ENCODE data around the gene NEDD4L.

Gene NEDD4L

GRCh38 chr18:58394602-58395425 is 350.8 kb downstream of the NEDD4L start:
- no peaks in the 10 kb centered on the region for H3K9me3 ChIP-seq (ENCODE audit: control insufficient read depth, insufficient read depth, low read length)
- peaks cover 17% of the 10 kb centered on the region for H3K36me3 ChIP-seq (ENCODE audit: insufficient read depth, low read length)
- peaks cover 14% of the 10 kb centered on the region; the same call in 1 of the 2 replicates for H3K4me1 ChIP-seq (ENCODE audit: insufficient read depth, low read length)
- no peak overlapping the region for H3K9ac ChIP-seq (ENCODE audit: low read depth, low read length)

GRCh38 chr18:58396144-58396543 is 352.1 kb downstream of the NEDD4L start:
- Histone ChIP-seq H3K9me3 (ENCODE audit: control insufficient read depth, insufficient read depth, low read length) (no peaks in the 10 kb centered on the region), H3K9ac (ENCODE audit: low read depth, low read length) (no peak overlapping the region), H3K4me1 (ENCODE audit: insufficient read depth, low read length) (peaks cover 14% of the 10 kb centered on the region; the same call in 1 of the 2 replicates), H3K36me3 (ENCODE audit: insufficient read depth, low read length) (peaks cover 11% of the 10 kb centered on the region)

DNA sequence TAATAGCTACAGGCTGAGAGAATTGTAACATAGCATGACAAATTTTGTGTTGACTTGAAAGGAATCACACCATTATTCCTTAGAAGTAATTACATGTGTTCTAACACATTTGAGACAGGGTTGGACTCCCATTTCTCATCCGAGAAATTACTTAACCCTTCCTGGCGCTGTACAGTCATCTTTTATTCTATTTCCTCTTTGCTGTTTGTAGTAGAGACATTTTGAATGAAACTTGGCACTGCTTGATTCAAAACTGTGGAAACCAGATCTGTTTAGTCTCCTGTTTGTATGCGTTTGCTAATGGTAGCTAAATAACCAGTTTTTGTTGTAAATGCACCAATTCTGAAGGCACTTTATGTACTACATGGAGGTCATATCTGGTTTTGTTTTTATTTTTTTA is 352.9 kb downstream of the NEDD4L start:
- Histone ChIP-seq H3K9ac (ENCODE audit: low read depth, low read length) (no peak overlapping the region), H3K36me3 (ENCODE audit: insufficient read depth, low read length) (peaks cover 7% of the 10 kb centered on the region), H3K4me1 (ENCODE audit: insufficient read depth, low read length) (peaks cover 10% of the 10 kb centered on the region; the same call in 1 of the 2 replicates), H3K9me3 (ENCODE audit: control insufficient read depth, insufficient read depth, low read length) (no peaks in the 10 kb centered on the region)

GRCh38 chr18:58397385-58398132 is 353.5 kb downstream of the NEDD4L start:
- Histone ChIP-seq H3K9ac (ENCODE audit: low read depth, low read length) (no peak overlapping the region), H3K9me3 (ENCODE audit: control insufficient read depth, insufficient read depth, low read length) (no peaks in the 10 kb centered on the region), H3K4me1 (ENCODE audit: insufficient read depth, low read length) (peaks cover 7% of the 10 kb centered on the region; the same call in 1 of the 2 replicates), H3K36me3 (ENCODE audit: insufficient read depth, low read length) (peaks cover 7% of the 10 kb centered on the region)

GRCh38 chr18:58398648-58399398 is 354.8 kb downstream of the NEDD4L start:
- Histone ChIP-seq H3K9ac (ENCODE audit: low read depth, low read length) (no peak overlapping the region), H3K36me3 (ENCODE audit: insufficient read depth, low read length) (peaks cover 4% of the 10 kb centered on the region), H3K4me1 (ENCODE audit: insufficient read depth, low read length) (peaks cover 5% of the 10 kb centered on the region; the same call in 1 of the 2 replicates), H3K9me3 (ENCODE audit: control insufficient read depth, insufficient read depth, low read length) (no peaks in the 10 kb centered on the region)

DNA sequence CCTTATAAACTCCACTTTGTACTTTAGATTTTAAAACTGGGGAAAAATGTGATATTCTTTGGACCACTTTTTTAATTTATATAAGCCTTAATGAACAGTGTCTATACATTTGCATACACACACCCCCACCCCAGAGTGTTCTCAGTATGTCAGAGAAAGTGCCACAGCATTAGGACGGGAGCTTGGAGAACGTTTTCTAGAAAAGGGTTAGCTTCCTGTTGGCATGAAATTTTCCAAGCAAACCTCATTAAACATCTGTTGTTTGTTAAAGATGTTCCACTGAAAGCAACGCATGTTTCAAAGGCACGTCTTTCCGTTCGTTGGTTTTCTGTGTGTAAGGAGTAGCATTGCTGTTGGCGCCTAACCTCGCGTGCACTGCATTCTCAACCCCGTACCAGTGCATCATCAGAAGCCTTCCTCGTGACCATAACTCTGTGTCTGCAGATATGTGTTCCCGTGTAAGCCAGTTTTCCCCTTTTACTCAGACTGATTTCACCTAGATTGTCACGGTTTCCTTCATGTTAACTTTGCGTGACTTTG is 356.4 kb downstream of the NEDD4L start:
- Histone ChIP-seq H3K9me3 (ENCODE audit: control insufficient read depth, insufficient read depth, low read length) (no peaks in the 10 kb centered on the region), H3K36me3 (ENCODE audit: insufficient read depth, low read length) (no peaks in the 10 kb centered on the region), H3K9ac (ENCODE audit: low read depth, low read length) (no peak overlapping the region), H3K4me1 (ENCODE audit: insufficient read depth, low read length) (peaks cover 5% of the 10 kb centered on the region; the same call in 1 of the 2 replicates)

- H3K9me3 ChIP-seq (ENCODE audit: control insufficient read depth, insufficient read depth, low read length), result no peaks in the 10 kb centered on the region
- no peak overlapping the region for H3K9ac ChIP-seq (ENCODE audit: low read depth, low read length)
- no peaks in the 10 kb centered on the region for H3K36me3 ChIP-seq (ENCODE audit: insufficient read depth, low read length)
- H3K4me1 ChIP-seq (ENCODE audit: insufficient read depth, low read length), result peaks cover 5% of the 10 kb centered on the region; the same call in 1 of the 2 replicates
Observed at GRCh38 chr18:58401191-58401590, 357.2 kb downstream of the NEDD4L start.

DNA sequence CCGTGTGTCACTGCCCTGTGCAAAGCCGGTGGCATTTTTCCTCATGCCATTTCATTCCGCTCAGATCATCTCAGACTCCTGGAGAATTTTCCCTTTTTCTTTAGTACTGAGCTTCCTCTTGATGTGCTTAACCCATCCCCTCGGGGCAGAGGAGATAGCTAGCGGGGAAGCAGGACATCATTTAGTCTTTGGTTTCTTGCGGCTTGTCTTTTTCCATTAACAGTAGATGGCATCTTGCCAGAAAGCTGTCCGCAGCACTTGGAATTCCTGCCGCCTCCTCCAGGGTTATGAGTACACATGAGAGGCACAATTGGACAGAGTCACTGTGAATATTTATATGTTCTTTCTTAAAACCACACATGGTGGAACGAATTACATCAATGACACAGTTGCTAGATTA is 358.2 kb downstream of the NEDD4L start:
- Histone ChIP-seq H3K9me3 (ENCODE audit: control insufficient read depth, insufficient read depth, low read length) (no peaks in the 10 kb centered on the region), H3K36me3 (ENCODE audit: insufficient read depth, low read length) (no peaks in the 10 kb centered on the region), H3K9ac (ENCODE audit: low read depth, low read length) (no peak overlapping the region), H3K4me1 (ENCODE audit: insufficient read depth, low read length) (peaks cover 5% of the 10 kb centered on the region; the same call in 1 of the 2 replicates)

- peaks cover 5% of the 10 kb centered on the region; the same call in 1 of the 2 replicates for H3K4me1 ChIP-seq (ENCODE audit: insufficient read depth, low read length)
- H3K9me3 ChIP-seq (ENCODE audit: control insufficient read depth, insufficient read depth, low read length), result no peaks in the 10 kb centered on the region
- no peaks in the 10 kb centered on the region for H3K36me3 ChIP-seq (ENCODE audit: insufficient read depth, low read length)
- H3K9ac ChIP-seq (ENCODE audit: low read depth, low read length), result no peak overlapping the region
Observed at GRCh38 chr18:58402951-58403702, 359.1 kb downstream of the NEDD4L start.

GRCh38 chr18:58403799-58404455 is 359.9 kb downstream of the NEDD4L start:
- H3K9ac ChIP-seq (ENCODE audit: low read depth, low read length), result no peak overlapping the region
- peaks cover 5% of the 10 kb centered on the region; the same call in 1 of the 2 replicates for H3K4me1 ChIP-seq (ENCODE audit: insufficient read depth, low read length)
- H3K36me3 ChIP-seq (ENCODE audit: insufficient read depth, low read length), result no peaks in the 10 kb centered on the region
- no peaks in the 10 kb centered on the region for H3K9me3 ChIP-seq (ENCODE audit: control insufficient read depth, insufficient read depth, low read length)

GRCh38 chr18:58405107-58405898 is 361.3 kb downstream of the NEDD4L start:
- H3K4me1 ChIP-seq (ENCODE audit: insufficient read depth, low read length), result peaks cover 5% of the 10 kb centered on the region; the same call in 1 of the 2 replicates
- no peaks in the 10 kb centered on the region for H3K9me3 ChIP-seq (ENCODE audit: control insufficient read depth, insufficient read depth, low read length)
- H3K9ac ChIP-seq (ENCODE audit: low read depth, low read length), result no peak overlapping the region
- no peaks in the 10 kb centered on the region for H3K36me3 ChIP-seq (ENCODE audit: insufficient read depth, low read length)

- Histone ChIP-seq H3K36me3 (ENCODE audit: insufficient read depth, low read length) (no peaks in the 10 kb centered on the region), H3K9ac (ENCODE audit: low read depth, low read length) (no peak overlapping the region)
Observed at GRCh38 chr18:58407263-58407648, 363.2 kb downstream of the NEDD4L start.

More at GRCh38 chr18:58407263-58407648, 363.2 kb downstream of the NEDD4L start:
- no peaks in the 10 kb centered on the region; the same call in 1 of the 2 replicates for H3K4me1 ChIP-seq (ENCODE audit: insufficient read depth, low read length)
- H3K9me3 ChIP-seq (ENCODE audit: control insufficient read depth, insufficient read depth, low read length), result no peaks in the 10 kb centered on the region

Measured in ES-I3 (cell line).